Glutamatergic neuron (in vitro differentiated cells): Measurements from ENCODE around the gene NR2F1-AS1. TPM values are rescaled to one million over a fixed set of nuclear protein-coding genes. Genes with fewer than 3 reads are reported as not detected.

ENCODE experiments used
- DNase-seq: peaks from one replicate; pipeline ENCODE4 v3.0.0; 2022
- H3K27ac Mint-ChIP-seq: one replicate; pipeline ENCODE4 v1.8.0; 2020; ENCODE audit warnings: mild to moderate bottlenecking, mixed read lengths, inconsistent platforms; ENCODE audit not compliant: unreplicated experiment
- H3K27me3 Mint-ChIP-seq: one replicate; pipeline ENCODE4 v1.8.0; 2020; ENCODE audit warnings: mild to moderate bottlenecking, moderate library complexity, mixed read lengths, inconsistent platforms; ENCODE audit not compliant: unreplicated experiment
- H3K36me3 Mint-ChIP-seq: one replicate; pipeline ENCODE4 v1.8.0; 2020; ENCODE audit warnings: mild to moderate bottlenecking, mixed read lengths, inconsistent platforms; ENCODE audit not compliant: unreplicated experiment
- H3K4me1 Mint-ChIP-seq: one replicate; pipeline ENCODE4 v1.8.0; 2020; ENCODE audit warnings: mild to moderate bottlenecking, low read depth, mixed read lengths, inconsistent platforms; ENCODE audit not compliant: unreplicated experiment
- H3K4me3 Mint-ChIP-seq: one replicate; pipeline ENCODE4 v1.8.0; 2020; ENCODE audit warnings: mild to moderate bottlenecking, mixed read lengths, inconsistent platforms; ENCODE audit not compliant: unreplicated experiment
- H3K9me3 Mint-ChIP-seq: one replicate; pipeline ENCODE4 v1.8.0; 2020; ENCODE audit warnings: mild to moderate bottlenecking, moderate library complexity, mixed read lengths, inconsistent platforms; ENCODE audit not compliant: unreplicated experiment
- total RNA-seq: library from RNA; stranded (reverse); fragmentation: NEBNext Ultra II Directional; extraction: Animal tissue kit (Norgen Biotek cat#: 25700); gene quantifications from one replicate; pipeline ENCODE4 v1.2.1, GENCODE V29; 2021; ENCODE audit not compliant: unreplicated experiment
- TF ChIP-seq, protein P1 (sequence below): fragments of 200-600 bp; sonication (generic); IDR thresholded peaks from one replicate; pipeline ENCODE4 v1.5.0; 2021; ENCODE audit not compliant: partially characterized antibody, unreplicated experiment

The NR2F1-AS1 gene
- total RNA-seq, 1 donor from 2014 or later = 0.39 TPM

DNA sequence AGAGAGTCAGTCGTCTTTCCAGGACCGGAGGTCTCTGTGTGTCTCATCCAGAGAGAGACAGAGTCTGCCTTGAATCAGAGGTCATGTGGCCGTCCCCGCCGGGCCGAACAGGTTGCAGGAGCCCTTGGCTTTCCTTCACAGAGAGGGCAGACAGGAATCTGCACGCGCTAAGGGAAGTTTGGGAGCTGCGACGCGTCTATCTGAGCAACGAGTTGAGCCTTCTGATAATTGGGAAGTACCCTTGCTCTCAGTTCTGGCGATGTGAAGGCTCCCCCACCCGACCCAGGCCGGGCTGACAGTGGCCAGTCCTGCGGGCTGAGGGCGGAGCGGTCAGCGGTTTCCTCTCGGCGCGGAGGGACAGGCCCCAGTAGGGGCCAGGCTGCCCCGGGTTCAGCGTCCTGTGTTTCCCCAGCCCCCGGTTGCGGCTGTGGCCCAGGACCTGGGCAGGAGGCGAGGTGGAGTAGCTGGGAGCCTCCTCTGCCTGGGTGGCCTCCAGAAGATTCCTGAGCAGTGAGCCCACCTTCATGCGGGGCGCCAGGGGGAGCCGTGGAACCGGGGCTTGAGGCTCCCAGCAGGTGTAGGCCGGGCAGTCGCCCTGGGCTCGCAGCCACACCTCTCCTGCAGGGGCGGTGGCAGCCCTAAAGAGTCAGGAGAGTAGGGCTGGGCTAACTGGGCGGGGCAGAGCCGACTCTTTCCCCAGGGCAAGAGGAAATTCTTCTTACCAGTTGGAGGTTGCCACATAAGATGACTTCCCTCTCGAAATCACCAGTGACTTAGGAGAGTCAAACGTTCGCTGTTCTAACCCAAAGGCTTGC, 15.9 kb upstream of the NR2F1-AS1 start:
- Mint-ChIP-seq H3K4me3 (no peak overlapping the region), H3K36me3 (no peaks in the 10 kb centered on the region), H3K27ac (no peak overlapping the region), H3K27me3 (peaks cover 33% of the 10 kb centered on the region), H3K9me3 (peaks cover 10% of the 10 kb centered on the region), H3K4me1 (peaks cover 2% of the 10 kb centered on the region)
- peak; percentile 25 for DNase-seq
- TF ChIP-seq, protein P1, sequence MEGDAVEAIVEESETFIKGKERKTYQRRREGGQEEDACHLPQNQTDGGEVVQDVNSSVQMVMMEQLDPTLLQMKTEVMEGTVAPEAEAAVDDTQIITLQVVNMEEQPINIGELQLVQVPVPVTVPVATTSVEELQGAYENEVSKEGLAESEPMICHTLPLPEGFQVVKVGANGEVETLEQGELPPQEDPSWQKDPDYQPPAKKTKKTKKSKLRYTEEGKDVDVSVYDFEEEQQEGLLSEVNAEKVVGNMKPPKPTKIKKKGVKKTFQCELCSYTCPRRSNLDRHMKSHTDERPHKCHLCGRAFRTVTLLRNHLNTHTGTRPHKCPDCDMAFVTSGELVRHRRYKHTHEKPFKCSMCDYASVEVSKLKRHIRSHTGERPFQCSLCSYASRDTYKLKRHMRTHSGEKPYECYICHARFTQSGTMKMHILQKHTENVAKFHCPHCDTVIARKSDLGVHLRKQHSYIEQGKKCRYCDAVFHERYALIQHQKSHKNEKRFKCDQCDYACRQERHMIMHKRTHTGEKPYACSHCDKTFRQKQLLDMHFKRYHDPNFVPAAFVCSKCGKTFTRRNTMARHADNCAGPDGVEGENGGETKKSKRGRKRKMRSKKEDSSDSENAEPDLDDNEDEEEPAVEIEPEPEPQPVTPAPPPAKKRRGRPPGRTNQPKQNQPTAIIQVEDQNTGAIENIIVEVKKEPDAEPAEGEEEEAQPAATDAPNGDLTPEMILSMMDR = no peak

DNA sequence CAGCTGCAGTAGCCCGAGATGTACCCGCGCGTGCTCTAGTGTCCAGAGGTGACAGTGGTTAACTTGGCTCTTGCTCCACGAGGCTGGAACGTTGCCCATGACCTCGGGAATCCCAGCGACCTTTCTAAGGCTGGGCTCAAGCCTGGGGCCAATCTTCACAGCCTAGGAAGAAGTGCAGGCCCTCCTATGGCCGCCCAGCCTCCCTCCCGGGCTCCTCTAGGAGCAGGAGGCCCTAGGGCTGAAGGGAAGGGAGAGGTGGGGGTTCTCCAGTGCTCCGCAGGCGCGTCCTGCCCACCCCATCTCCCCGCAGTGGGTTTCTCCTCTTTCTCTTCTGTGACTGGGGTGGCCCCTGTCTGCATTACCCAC, 15.3 kb upstream of the NR2F1-AS1 start:
- TF ChIP-seq, protein P1 = no peak
- Mint-ChIP-seq H3K4me3 (no peak overlapping the region), H3K9me3 (peaks cover 6% of the 10 kb centered on the region), H3K36me3 (no peaks in the 10 kb centered on the region), H3K27ac (no peak overlapping the region), H3K4me1 (peaks cover 2% of the 10 kb centered on the region), H3K27me3 (peaks cover 31% of the 10 kb centered on the region)
- DNase-seq = no peak

GRCh38 chr5:93595420-93596147, 14.6 kb upstream of the NR2F1-AS1 start:
- Mint-ChIP-seq H3K27me3 (peaks cover 36% of the 10 kb centered on the region), H3K4me1 (peaks cover 2% of the 10 kb centered on the region), H3K4me3 (no peak overlapping the region), H3K9me3 (peaks cover 6% of the 10 kb centered on the region), H3K36me3 (no peaks in the 10 kb centered on the region), H3K27ac (no peak overlapping the region)
- no peak for DNase-seq
- TF ChIP-seq, protein P1 = no peak

- Mint-ChIP-seq H3K27me3 (peaks cover 36% of the 10 kb centered on the region), H3K27ac (no peak overlapping the region), H3K4me1 (peaks cover 2% of the 10 kb centered on the region), H3K9me3 (peaks cover 6% of the 10 kb centered on the region), H3K36me3 (no peaks in the 10 kb centered on the region), H3K4me3 (no peak overlapping the region)
- DNase-seq = peak; percentile 33
- TF ChIP-seq, protein P1 = no peak
These were observed 13.8 kb upstream of the NR2F1-AS1 start for GRCh38 chr5:93594591-93595419.
